IPS-20b (cell line): Measurements from ENCODE around the gene GFOD2.

Source experiments
- H3K27ac ChIP-seq: one replicate; pipeline ENCODE4 v1.5.1; 2013; ENCODE audit warnings: low read length
- H3K27me3 ChIP-seq: 2 replicates; pipeline ENCODE4 v1.6.1; 2013; ENCODE audit warnings: mild to moderate bottlenecking, low read length, inconsistent platforms; ENCODE audit not compliant: insufficient read depth
- H3K36me3 ChIP-seq: 2 replicates; pipeline ENCODE4 v1.6.1; 2013; ENCODE audit warnings: low read depth, mild to moderate bottlenecking, inconsistent platforms, low read length, moderate library complexity; ENCODE audit not compliant: insufficient read depth
- H3K4me1 ChIP-seq: 2 replicates; pipeline ENCODE4 v1.6.1; 2013; ENCODE audit warnings: mild to moderate bottlenecking, control low read depth, inconsistent platforms, low read length, moderate library complexity; ENCODE audit not compliant: insufficient read depth
- H3K4me3 ChIP-seq: 2 replicates; pipeline ENCODE4 v1.5.1; 2013; ENCODE audit warnings: mild to moderate bottlenecking, low read length, inconsistent platforms
- H3K9ac ChIP-seq: 2 replicates; pipeline ENCODE4 v1.6.1; 2013; ENCODE audit warnings: low read depth, mild to moderate bottlenecking, inconsistent platforms, low read length, moderate library complexity
- H3K9me3 ChIP-seq: 2 replicates; pipeline ENCODE4 v1.6.1; 2013; ENCODE audit warnings: mild to moderate bottlenecking, low read depth, low read length, inconsistent platforms; ENCODE audit not compliant: insufficient read depth

Gene GFOD2

GRCh38 chr16:67644038-67644437 is 75.1 kb downstream of the GFOD2 start:
- no peak overlapping the region for H3K4me3 ChIP-seq
- H3K9ac ChIP-seq, result no peak overlapping the region
- no peaks in the 10 kb centered on the region for H3K9me3 ChIP-seq
- no peak overlapping the region for H3K27ac ChIP-seq
- no peaks in the 10 kb centered on the region; the same call in 1 of the 2 replicates for H3K4me1 ChIP-seq
- H3K36me3 ChIP-seq, result peaks cover 7% of the 10 kb centered on the region; the same call in 1 of the 2 replicates
- peaks cover 49% of the 10 kb centered on the region for H3K27me3 ChIP-seq

DNA sequence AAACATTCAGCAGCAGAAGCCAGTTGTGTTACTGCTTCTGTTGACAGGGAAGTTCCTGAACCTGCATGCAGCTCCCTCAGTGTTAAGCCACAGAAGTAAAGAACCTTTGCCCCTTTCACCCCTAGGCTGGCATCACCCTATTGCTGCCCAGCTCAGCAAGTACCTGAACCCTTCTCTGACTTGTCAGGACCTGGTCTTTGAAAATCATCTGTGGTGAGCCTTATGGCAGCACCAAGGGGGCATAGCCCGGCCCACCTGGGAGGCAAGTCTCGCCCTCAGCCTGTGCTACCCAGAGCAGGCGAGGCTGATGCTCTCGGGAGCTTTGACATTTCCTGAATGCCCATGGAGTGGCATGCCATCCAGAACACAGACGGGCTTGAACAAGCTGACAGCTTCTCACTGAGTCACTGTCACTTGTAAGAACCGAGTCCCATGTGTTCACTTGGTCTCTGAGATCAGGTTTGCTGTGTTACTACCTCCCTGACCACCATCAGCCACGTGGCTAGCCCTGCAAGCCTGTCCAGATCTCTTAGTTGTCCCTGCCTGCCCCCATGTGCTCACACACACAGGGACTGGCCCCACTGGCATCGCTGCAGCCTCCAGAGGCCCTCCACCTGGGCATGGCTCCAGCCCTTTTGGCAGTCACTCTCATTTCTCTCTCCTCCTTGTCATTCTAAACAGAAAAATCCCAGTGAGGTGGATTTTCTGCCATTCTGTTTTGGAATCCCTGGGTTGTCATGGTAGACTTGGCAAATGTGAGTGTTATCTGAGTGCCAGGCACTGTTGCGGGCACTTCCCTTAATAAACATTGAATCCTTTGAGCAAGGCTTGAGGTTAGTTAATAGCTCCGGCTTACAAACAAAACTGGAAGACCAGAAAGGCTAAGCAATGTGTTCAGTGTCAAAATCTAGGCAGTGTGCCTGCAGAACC is 77.1 kb downstream of the GFOD2 start:
- peaks cover 27% of the 10 kb centered on the region for H3K36me3 ChIP-seq
- H3K4me3 ChIP-seq, result no peak overlapping the region
- no peak overlapping the region for H3K27ac ChIP-seq
- no peaks in the 10 kb centered on the region for H3K9me3 ChIP-seq
- H3K4me1 ChIP-seq, result no peaks in the 10 kb centered on the region; the same call in 1 of the 2 replicates
- H3K27me3 ChIP-seq, result peaks cover 30% of the 10 kb centered on the region
- H3K9ac ChIP-seq, result no peak overlapping the region

DNA sequence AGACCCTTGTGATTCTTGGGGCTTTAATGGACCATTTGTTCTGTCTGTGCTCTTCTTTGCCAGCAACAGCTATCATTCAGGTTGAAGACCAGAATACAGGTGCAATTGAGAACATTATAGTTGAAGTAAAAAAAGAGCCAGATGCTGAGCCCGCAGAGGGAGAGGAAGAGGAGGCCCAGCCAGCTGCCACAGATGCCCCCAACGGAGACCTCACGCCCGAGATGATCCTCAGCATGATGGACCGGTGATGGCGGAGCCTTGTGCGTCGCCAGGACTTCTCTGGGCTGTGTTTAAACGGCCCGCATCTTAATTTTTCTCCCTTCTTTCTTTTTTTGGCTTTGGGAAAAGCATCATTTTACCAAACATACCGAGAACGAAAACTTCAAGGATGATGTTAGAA is 81.5 kb downstream of the GFOD2 start:
- Histone ChIP-seq H3K4me1 (no peaks in the 10 kb centered on the region), H3K4me3 (no peak overlapping the region), H3K27ac (no peak overlapping the region), H3K9ac (no peak overlapping the region), H3K9me3 (no peaks in the 10 kb centered on the region), H3K36me3 (peaks cover 58% of the 10 kb centered on the region), H3K27me3 (no peaks in the 10 kb centered on the region; the same call in 1 of the 2 replicates)

DNA sequence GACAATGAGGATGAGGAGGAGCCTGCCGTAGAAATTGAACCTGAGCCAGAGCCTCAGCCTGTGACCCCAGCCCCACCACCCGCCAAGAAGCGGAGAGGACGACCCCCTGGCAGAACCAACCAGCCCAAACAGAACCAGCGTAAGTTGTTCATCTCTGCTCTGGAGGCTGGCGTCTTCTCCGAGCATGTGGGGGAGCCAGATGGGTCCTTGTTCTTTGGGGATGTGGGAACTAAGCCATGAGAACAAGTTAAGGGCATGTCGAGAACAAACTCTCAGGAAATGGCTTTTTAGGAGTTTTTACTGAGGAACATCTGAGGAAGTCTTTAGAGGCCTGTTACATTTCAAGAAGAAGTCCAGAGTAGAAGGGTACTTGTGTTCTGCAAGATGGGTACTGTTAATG is 82.4 kb downstream of the GFOD2 start:
- H3K4me3 ChIP-seq, result no peak overlapping the region
- H3K4me1 ChIP-seq, result no peaks in the 10 kb centered on the region
- H3K27ac ChIP-seq, result no peak overlapping the region
- peaks cover 67% of the 10 kb centered on the region for H3K36me3 ChIP-seq
- H3K27me3 ChIP-seq, result no peaks in the 10 kb centered on the region
- no peak overlapping the region for H3K9ac ChIP-seq
- H3K9me3 ChIP-seq, result no peaks in the 10 kb centered on the region

- H3K36me3 ChIP-seq, result peaks cover 83% of the 10 kb centered on the region
- no peak overlapping the region for H3K9ac ChIP-seq
- no peaks in the 10 kb centered on the region for H3K27me3 ChIP-seq
- H3K9me3 ChIP-seq, result no peaks in the 10 kb centered on the region
- no peak overlapping the region for H3K4me3 ChIP-seq
- no peaks in the 10 kb centered on the region for H3K4me1 ChIP-seq
- H3K27ac ChIP-seq, result no peak overlapping the region
These were observed 86.5 kb downstream of the GFOD2 start for GRCh38 chr16:67632415-67633172.

DNA sequence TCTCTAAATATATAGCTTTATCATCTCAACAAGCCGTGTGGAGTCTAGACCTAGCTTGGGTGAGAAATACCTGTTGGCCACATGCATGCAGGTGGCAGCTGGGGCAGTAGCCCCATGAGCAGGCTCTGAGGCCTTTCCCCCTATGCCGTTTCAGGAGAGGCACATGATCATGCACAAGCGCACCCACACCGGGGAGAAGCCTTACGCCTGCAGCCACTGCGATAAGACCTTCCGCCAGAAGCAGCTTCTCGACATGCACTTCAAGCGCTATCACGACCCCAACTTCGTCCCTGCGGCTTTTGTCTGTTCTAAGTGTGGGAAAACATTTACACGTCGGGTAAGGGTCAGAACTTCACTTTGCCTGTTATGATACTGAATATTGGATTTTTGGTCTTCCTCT is 90.9 kb downstream of the GFOD2 start:
- no peaks in the 10 kb centered on the region for H3K4me1 ChIP-seq

More for the DNA sequence above, 90.9 kb downstream of the GFOD2 start:
- no peak overlapping the region for H3K27ac ChIP-seq
- no peak overlapping the region for H3K9ac ChIP-seq
- no peaks in the 10 kb centered on the region for H3K9me3 ChIP-seq
- no peak overlapping the region for H3K4me3 ChIP-seq
- H3K27me3 ChIP-seq, result no peaks in the 10 kb centered on the region
- peaks cover 84% of the 10 kb centered on the region for H3K36me3 ChIP-seq
